ENCODE measurements around the gene NBAS. TPM values are rescaled to one million over a fixed set of nuclear protein-coding genes. Genes with fewer than 3 reads are reported as not detected.
A peak's percentile ranks its signal among the peaks of the same experiment; 100 is the strongest.

The NBAS gene
- total and polyA plus RNA-seq, 9 of the 15 experiments (the other 6 are each of a cell fraction or from before 2014, with no cell fraction given): 15.3 to 94.4 (median 69.9) TPM

GRCh38 chr2:15557887-15558311 lies 3.2 kb downstream of the NBAS start (continued):
- TF ChIP-seq ZNF766 (CRISPR knock-in tag; conservative IDR thresholded peaks at IDR 0.05) (peak; percentile 81), CBX5 (IDR thresholded peaks at IDR 0.05; ENCODE audit: borderline replicate concordance, low read depth) (no peak), ESRRB (CRISPR knock-in tag; IDR thresholded peaks at IDR 0.05; ENCODE audit: borderline replicate concordance) (no peak), ZNF639 (CRISPR knock-in tag; conservative IDR thresholded peaks at IDR 0.05 in 1 of 2, IDR thresholded peaks at IDR 0.05 in 1 of 2) (peak in 1 of 2 experiments; percentile 54; a peak in 1 of 4 replicates), PATZ1 (CRISPR knock-in tag; IDR thresholded peaks at IDR 0.05; ENCODE audit: borderline replicate concordance) (no peak), XRCC4 (IDR thresholded peaks at IDR 0.05; ENCODE audit: extremely low read depth, insufficient read depth, insufficient read length) (no peak), MLLT1 (IDR thresholded peaks at IDR 0.05) (peak; percentile 53 to 65; a peak in 3 of 4 replicates), PREB (CRISPR knock-in tag; IDR thresholded peaks at IDR 0.05) (no peak), FOXA3 (CRISPR knock-in tag; conservative IDR thresholded peaks at IDR 0.05 in 1 of 2, IDR thresholded peaks at IDR 0.05 in 1 of 2) (no peak; a peak in 1 of 4 replicates), PKNOX1 (IDR thresholded peaks at IDR 0.05) (peak; percentile 6; the same call in 1 of the 2 replicates), ESRRA (IDR thresholded peaks at IDR 0.05; ENCODE audit: borderline replicate concordance, low read depth) (peak; percentile 90), FOXJ2 (tag; IDR thresholded peaks at IDR 0.05) (no peak), MAFF (IDR thresholded peaks at IDR 0.05; ENCODE audit: low read length) (peak; percentile 25; the same call in 1 of the 2 replicates), ZNF134 (CRISPR knock-in tag; conservative IDR thresholded peaks at IDR 0.05) (no peak), POLR2AphosphoS2 (IDR thresholded peaks at IDR 0.05; ENCODE audit: low read length) (no peak), MBD2 (IDR thresholded peaks at IDR 0.05; ENCODE audit: borderline replicate concordance, low read depth) (peak; percentile 44; the same call in 1 of the 2 replicates), ATF7 (IDR thresholded peaks at IDR 0.05) (peak; percentile 37; the same call in 1 of the 2 replicates)

Measured in K562 (cell line).